ENCODE measurements around the gene SLC25A48.

The SLC25A48 gene

GRCh38 chr5:135834639-135835529, at the start of gene SLC25A48:
Gene SLC25A48, plus strand, starts transcription at chr5:135834663. Its CDS starts 185 bp downstream, at chr5:135834848.
- peak; percentile 32 for DNase-seq

DNA sequence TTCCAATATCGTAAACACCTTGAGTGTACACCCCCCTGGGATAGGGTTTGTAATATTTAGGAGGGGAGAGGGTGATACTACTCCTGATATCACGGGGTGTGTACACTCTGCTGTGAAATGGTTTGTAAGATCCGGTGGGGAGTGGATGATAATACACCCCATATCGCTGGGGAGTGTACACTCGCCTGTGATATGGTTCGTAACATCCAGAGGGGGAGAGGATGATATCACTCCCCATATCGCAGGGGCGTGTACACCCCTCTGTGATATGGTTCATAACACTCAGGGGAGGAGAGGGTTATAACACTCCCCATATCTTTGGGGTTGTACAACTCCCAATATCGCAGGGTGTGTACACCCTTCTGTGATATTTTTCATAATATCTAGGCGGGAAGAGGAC, 33.8 kb upstream of the SLC25A48 start:
- DNase-seq, result no peak

DNA sequence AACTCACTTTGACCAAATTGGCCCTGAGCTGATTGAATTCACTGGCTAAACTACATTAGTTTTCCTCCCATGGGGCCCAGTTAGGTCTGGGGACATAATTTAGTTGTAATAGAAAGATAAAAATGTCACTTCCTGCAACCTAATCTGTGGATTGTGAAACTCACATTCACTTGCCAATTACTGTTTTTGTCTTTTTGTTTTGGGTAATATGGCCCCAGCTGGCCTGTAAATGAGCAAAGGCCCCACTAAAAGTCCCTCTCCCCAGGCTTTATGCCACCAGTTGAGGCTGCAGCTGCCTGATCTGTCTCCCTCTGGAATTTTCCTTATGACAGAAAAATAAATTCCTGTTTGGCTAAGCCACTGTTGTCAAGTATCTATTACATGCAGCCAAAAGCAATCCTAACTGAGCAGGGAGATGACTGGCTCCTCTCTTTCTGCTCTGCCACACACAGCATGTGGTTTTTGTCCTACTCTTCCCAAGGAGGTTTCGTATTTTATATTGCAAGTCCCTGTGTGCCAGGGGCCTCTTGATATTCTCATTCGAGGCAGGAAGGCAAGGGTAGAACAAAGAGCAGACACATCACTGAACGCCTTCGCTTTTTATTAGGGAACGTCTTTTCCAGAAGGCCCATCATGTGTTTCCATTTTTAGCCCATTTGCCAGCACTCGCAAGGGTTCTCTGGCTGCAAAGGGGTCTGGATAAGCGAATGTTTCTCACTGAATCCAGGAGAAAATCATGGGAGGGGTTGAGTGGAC, 24.1 kb upstream of the SLC25A48 start:
- no peak for DNase-seq

DNA sequence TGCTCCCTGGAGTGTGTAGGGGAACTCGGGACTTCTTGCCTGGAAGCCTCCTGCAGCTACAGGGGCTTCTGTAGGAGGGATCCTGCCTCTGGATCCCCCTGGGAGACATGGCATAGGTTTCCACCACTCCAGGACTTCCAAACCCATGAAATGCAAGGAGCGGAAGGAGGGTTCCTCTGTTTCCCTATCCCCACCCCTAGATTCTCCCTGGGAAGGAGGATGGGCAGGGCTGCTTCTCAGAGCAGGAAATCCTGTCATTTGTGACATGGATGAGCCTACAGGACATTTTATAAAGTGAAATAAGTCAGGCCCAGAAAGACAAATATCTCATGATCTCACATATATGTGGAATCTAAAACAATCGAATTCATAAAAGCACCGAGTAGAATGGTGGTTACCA, 23.5 kb upstream of the SLC25A48 start:
- DNase-seq, result no peak

DNA sequence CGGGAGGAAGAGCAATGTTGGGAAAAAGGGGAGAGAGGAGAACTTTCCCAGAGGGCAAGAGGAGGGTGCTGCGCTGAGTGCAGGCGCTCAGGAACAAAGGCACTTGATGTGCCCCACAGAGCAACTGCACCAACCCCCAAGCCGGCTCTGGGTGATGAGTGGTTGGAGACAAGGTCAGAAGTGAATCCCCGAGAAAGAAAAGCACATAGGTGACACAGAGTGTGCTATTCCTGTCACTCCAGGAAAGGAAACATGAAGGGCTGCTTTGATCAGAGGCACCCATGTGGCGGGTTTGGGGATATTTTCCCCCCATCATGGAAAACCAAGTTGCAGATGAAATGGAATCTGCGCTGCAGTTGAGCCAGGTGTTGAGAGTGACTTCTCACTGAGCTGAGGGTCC, 20.7 kb upstream of the SLC25A48 start:
- no peak for DNase-seq

- no peak for DNase-seq
Measured at GRCh38 chr5:135814316-135814715, 20.1 kb upstream of the SLC25A48 start.

DNA sequence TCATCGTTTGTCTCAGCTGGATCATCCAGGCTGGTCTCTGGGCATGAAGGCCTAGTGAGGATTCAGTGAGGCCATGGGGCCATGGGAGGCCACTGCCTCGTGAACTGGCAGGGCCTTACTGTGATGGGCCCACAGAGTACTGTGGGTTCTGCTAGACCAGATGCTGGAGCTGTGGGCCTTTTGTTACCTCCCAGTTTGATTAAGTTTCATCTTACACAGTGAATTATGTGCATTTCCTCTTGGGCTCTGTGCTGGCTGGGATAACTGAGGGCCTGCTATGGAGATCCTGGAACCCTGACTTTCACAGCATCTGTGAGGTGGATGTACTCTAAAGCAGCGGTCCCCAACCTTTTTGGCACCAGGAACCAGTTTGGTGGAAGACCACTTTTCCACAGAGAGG, 19.7 kb upstream of the SLC25A48 start:
- no peak for DNase-seq

- peak; percentile 84 for DNase-seq
Measured at GRCh38 chr5:135821061-135821801, 13.2 kb upstream of the SLC25A48 start.

DNA sequence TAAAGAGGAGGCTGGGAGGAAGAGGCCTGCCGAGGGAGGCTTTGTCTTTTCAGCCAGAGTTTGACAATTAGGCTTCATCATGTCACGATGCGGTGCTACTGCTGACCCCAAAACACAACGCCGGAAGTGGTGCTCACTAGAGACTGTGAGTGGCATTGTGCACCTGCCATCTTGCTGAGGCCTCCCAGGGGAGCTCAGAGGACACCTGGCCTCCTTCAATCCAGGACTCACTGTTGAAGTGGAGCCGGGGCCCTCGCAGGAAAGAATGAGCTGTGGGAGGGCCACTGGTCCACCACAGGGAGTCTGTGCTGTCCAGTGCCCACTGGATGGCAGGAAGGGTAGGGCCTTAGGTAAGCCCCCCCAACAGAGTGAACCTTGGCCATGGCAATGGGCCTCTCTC, 12.7 kb upstream of the SLC25A48 start:
- no peak for DNase-seq

GRCh38 chr5:135822286-135822685, 12.2 kb upstream of the SLC25A48 start:
- no peak for DNase-seq

DNA sequence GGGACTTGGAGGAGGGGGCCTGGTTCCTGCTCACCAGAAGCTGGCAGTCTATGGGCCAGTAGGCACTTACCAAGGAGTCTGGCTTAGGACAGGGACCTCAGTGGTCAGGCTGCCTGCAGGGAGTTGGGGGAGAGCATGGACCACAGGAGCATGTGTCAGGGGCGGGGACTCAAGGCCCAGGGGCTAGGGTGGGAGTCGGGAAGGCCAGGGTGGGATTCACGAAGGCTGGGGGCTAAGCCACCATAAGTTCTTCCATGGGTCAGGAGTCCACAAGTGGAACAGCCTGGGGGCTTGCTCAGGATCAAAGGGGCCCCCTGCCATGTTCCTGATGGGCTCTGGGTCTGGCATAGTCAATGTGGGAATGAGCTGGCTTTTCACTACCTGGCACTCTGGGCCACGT, 11.5 kb upstream of the SLC25A48 start:
- DNase-seq, result no peak

DNA sequence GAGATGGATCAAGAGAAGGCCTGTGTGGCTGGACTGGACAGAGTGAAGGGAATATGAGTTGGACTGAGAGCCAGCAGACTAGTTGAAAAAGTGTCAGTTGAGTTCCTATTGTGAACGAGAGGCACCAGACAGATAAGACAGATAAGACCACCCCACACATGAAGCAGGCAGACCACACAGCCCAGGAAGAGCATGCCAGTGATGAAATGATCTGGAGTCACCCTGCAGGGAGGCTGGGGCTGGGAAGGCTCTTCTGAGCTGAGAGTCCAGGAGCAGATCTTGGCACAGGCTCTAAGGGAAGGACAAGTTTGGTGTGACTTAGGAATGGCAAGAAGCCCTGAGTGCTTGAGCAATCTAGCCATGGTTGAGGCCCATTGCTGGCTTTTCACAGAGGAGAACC, 10.6 kb upstream of the SLC25A48 start:
- no peak for DNase-seq

GRCh38 chr5:135824541-135825041, 9.9 kb upstream of the SLC25A48 start:
- no peak for DNase-seq

DNA sequence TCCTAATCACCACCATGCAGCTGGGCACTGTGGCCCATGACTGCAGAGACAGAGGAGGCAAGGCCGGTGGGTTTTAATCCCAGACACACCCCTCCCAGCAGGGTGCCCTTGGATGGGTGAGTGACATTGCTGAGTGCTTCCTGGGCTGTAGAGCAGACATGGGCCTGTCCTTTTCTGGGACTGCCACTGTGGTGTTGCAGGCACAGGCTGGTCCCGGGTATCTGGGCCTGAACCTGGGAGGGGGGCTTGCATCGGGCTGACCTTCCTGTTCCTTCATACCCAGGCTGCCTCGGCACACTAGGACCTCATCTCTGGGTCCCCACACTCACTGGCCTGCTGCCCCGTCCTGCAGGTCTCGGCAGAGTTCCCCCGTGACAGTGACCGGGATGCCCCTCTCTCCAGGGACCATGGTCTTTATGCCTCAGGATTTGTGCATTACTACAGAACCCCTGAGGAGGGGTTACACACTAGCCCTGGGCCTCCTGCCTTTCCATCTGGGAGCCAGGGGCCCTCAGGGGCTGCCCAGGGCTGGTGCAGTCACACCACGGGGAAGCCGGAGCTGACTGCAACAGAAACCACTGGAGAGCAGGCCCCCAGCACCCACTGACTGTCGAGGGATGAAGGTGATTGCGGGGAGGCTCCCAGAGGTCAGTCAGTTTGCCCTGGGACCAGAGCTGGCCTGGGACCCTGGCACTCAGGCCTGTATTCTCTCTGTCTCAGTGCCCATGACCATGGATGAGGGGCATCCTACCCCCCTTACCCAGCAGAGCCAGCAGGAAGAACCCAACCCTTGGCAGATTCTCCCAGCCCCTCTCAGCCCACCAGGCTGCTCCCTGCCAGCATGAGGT, 8.9 kb upstream of the SLC25A48 start:
- DNase-seq, result no peak

DNA sequence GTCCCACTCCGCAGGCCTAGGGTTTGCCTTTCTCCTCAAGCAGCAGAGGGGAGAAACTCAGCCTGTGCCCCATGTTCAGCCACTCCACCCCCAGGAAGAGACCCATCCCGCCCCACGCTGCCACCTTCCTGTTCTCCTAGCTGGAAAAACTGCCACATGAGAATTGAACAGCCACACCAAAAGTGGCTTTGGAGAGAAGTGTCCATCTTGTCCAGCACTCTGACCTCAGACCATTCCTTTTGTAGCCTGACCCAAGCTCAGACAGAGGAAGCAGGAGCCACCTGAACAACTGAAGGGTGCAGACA, 8.3 kb upstream of the SLC25A48 start:
- no peak for DNase-seq

- DNase-seq, result no peak
Measured at GRCh38 chr5:135826994-135827671, 7.3 kb upstream of the SLC25A48 start.

- no peak for DNase-seq
Measured at GRCh38 chr5:135827965-135828781, 6.3 kb upstream of the SLC25A48 start.

DNA sequence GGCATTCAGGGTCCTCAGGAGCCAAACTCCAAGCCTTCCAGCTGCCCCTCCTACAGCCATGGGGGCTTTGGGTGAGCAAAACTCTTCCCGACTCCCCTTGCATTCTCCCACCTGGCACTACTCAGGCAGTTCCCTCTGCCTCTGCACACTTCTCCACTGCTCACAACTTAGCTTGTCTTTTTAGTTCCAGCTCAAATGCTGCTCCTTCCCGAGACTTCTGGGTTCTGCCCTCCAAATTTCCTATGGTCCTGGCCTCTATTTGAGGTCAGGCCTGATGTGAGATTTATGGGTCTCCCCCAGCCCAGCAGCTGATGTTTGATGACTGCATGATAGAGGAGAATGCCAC, 5.7 kb upstream of the SLC25A48 start:
- no peak for DNase-seq

GRCh38 chr5:135829179-135829578, 5.3 kb upstream of the SLC25A48 start:
- DNase-seq, result no peak

- DNase-seq, result peak; percentile 79
Measured at GRCh38 chr5:135829681-135830383, 4.6 kb upstream of the SLC25A48 start.

DNA sequence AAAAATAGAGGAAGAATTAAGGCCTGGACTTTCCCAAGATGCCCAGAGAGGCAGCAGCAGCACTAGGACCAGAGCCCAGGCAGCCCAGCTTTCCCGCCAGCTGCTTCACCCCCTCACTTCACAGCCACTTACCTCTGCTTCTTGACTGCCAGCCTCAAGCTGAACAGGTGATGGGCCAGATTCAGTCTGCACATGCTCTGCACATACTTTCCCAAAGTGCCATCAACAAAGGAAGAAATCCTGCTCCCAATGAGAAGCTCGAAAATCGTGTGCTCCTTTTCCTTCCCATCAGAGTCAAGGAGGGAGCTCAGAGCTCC, 4.1 kb upstream of the SLC25A48 start:
- no peak for DNase-seq

Data from NCI-H2029 (cell line).